Stimulated activated CD8-positive, alpha-beta memory T cell treated with anti-CD3 and anti-CD28 coated beads, Interleukin-7, amount 100 ng/mL, for 24 hours (primary cell): ENCODE results near the gene ZNF121.

Experiments used
- DNase-seq: peaks from one replicate; pipeline ENCODE4 v3.0.0-alpha.2; 2020; ENCODE audit warnings: low read depth

ZNF121 gene

GRCh38 chr19:9538183-9539058 lies 45.9 kb downstream of the ZNF121 start, which contains the start of gene ZNF426:
ZNF426 (minus strand) TSS chr19:9538645; CDS start chr19:9536232, 2,413 bp downstream.
- DNase-seq, result peak; percentile 75

- DNase-seq, result no peak
Measured at GRCh38 chr19:9535934-9536333, 48.4 kb downstream of the ZNF121 start.

DNA sequence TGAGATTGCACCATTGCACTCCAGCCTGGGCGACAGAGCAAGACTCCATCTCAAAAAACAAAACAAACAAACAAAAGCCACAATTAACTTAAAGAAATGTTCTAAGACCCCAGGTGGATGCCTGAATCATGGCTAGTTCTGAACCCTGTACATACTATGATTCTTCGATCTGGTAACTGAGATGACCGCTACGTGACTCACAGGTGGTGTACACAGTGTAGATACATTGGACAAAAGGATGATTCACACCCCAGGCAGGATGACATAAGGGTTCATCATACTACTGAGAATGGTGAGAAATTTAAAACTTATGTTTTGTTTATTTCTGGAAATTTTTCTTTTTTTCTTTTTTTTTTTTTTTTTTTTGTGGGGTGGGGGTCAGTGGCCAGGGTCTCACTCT lies 52.4 kb downstream of the ZNF121 start:
- DNase-seq, result no peak

DNA sequence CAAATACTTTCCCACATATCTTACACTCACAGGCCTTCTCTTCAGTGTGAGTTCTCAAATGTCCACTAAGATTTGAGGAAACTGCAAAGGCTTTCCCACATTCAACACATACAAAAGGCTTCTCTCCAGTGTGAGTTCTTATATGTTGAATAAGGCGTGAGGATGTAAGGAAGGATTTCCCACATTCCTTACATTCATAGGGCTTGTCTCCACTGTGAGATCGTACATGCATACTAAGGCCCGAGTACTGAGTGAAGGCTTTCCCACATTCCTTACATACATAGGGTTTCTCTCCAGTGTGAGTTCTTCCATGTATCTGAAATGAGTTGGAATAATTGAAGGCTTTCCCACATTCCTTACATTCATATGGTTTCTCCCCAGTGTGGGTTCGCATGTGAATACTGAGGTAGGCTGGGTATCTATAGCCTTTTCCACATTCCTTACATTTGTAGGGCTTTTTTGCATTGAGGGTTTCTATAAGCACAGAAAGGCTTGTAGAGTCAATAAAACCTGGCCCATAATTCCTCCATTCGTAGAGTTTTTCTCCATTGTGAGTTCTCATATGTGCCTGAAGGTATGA lies 55.5 kb downstream of the ZNF121 start:
- DNase-seq, result no peak

- DNase-seq, result no peak
Measured at GRCh38 chr19:9523885-9524474, 60.3 kb downstream of the ZNF121 start.
